Measurements from ENCODE around the gene VPS26C.
"Not testable (repeated sequence)": the region's sequence is repeated elsewhere in the genome, so short reads cannot be mapped to it uniquely, and the experiment has no call there.

VPS26C gene

GRCh38 chr21:37227071-37228002, 39.8 kb downstream of the VPS26C start:
- DNase-seq: no peak

DNA sequence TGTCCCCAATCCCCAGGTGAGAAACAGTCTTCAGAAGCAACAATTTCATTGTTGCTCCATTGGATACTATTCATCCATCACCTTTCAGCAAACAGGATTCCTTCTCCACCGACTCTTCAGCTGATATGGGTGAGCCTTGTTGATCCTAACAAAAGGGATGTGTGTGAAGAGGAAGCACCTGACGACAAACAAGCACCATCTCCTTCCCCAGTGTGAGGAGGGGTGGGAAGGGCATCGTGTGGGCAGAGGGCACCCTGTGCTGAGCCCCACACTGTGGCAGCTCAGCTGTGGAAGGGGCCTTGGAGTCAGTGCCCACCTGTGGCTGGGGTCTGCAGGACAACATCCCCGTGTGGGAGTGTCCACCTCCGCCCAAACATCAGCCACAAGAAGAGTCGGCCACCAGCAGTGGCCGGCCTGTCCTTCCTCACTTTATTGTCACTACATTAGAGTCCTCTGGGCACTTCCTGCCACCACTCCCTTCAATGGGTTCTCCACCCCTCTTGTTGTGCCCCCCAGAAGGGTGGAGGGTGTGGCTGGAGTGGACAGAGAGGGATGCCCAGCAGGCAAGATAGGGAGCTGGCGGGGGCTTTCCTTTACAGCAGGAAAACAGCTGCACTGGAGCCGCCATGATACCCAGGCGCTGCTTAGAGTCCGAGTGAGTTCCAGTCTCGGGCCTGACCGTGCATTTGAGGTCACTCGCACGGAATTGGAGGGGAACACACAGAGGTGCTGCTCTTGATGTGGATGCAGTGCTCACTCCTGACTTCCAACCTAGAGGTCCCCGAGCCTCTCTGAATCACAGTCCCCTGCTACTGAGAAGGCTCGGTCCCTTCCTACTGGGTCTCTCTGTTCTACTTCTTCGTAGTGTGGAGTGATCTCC, 40.9 kb downstream of the VPS26C start:
- no peak for DNase-seq

DNA sequence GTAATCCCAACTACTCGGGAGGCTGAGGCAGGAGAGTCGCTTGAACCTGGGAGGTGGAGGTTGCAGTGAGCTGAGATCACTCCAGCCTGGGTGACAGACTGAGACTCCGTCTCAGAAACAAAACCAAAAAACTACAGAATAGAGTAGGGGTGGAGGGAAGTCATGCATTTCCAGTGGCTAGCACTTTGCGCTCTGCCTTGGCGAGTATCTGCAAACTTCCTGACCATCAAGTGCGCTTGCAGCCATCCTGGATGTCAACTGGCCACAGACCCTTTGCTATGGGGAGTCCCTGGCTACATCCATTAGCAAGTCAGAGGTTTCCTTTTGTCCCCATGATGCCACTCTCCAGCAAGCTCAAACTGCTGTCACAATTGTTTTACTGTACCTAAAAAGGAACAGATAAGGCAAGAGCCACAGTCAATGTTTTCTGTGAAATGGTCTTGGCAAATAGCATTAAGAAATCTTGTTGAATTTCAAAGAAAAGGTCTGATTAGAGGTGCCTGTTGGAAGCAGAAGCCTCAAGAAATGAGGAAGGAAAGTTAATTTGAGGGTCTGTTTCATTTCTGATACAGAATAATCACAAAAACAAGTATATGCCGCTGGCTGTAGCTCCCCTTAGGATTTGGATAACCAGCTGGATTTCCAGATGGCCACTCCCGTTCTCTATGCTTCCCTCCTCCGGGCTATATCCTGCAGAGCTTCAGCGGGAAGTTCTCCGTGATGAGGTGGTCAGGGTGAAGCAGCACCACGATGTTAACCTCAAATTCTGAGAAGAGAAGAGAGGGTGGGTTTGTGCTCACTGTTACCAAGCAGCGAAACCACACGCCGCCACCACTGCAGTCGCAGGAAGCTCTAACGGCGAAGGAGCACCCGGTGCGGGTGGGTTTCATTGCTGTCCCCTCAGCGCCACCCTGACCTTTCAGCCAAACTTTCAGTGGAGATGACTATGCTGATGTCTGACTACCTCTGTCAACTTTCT, 42.0 kb downstream of the VPS26C start:
- DNase-seq: no peak

GRCh38 chr21:37223804-37224345, 43.3 kb downstream of the VPS26C start:
- DNase-seq: no peak

DNA sequence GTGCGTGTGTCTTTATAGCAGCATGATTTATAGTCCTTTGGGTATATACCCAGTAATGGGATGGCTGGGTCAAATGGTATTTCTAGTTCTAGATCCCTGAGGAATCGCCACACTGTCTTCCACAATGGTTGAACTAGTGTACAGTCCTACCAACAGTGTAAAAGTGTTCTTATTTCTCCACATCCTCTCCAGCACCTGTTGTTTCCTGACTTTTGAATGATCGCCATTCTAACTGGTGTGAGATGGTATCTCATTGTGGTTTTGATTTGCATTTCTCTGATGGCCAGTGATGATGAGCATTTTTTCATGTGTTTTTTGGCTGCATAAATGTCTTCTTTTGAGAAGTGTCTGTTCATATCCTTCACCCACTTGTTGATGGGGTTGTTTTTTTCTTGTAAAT, 44.9 kb downstream of the VPS26C start:
- DNase-seq: not testable (repeated sequence)

GRCh38 chr21:37220981-37221664, 46.0 kb downstream of the VPS26C start:
- DNase-seq: peak; percentile 64

GRCh38 chr21:37220433-37220980, 46.6 kb downstream of the VPS26C start:
- no peak for DNase-seq

GRCh38 chr21:37219761-37220432, 47.2 kb downstream of the VPS26C start:
- no peak for DNase-seq

DNA sequence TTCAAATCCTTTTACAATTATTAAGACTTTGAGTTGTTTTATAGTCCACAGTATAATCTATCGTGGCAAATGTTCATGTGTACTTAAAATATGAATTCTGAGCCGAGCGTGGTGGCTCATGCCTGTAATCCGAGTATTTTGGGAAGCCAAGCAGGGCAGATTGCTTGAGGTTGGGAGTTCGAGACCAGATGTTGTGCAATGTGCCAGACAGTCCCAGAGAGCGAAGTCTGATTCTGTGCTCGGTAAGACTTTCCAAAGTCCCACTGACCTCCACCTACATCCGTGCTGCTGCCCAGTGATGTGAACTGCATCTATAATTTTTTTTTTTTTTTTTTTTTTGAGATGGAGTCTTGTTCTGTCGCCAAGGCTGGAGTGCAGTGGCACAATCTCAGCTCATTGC, 52.2 kb downstream of the VPS26C start:
- no peak for DNase-seq

GRCh38 chr21:37210799-37211198, 56.3 kb downstream of the VPS26C start:
- no peak for DNase-seq

DNA sequence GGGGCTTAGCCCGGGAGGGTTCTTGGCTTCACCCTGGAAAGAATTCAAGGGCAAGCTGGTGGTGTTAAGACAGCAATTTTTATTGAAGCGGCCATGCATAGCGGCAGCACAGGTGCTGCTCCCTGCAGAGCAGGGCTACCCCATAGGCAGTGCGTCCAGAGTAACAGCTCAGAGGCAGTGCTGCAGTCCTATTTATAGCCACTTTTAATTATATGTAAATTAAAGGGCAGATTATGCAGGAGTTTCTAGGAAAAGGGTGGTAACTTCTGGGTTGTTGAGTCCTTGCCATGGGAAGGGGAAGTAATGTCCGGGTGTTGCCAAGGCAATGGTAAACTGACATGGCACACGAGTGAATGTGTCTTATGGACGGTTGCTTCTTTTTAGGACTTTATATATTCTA, 57.0 kb downstream of the VPS26C start:
- no peak for DNase-seq

DNA sequence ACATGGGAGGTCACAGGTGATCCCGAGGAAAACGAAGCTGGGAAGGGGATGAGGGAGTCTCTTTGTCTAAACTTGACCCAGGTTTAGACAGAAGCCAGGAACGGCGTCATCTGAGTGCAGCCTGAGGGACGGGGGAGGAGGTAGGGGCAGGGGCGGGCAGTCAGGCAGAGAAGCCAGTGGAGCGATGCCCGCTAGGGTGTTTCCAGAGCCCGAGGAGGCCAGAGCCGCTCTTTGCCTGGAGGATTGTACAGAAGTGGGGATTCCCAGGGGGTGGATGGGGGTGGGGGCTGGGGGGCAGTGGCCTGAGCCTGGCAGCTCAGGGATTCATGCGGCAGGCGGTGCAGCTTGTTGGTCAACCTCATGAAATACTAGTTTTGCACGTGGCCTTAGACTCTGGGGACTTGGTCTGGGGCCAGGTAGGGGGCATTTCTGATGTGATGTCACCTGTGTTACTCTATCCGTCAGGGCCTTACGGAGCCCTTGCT, 58.4 kb downstream of the VPS26C start:
- no peak for DNase-seq

DNA sequence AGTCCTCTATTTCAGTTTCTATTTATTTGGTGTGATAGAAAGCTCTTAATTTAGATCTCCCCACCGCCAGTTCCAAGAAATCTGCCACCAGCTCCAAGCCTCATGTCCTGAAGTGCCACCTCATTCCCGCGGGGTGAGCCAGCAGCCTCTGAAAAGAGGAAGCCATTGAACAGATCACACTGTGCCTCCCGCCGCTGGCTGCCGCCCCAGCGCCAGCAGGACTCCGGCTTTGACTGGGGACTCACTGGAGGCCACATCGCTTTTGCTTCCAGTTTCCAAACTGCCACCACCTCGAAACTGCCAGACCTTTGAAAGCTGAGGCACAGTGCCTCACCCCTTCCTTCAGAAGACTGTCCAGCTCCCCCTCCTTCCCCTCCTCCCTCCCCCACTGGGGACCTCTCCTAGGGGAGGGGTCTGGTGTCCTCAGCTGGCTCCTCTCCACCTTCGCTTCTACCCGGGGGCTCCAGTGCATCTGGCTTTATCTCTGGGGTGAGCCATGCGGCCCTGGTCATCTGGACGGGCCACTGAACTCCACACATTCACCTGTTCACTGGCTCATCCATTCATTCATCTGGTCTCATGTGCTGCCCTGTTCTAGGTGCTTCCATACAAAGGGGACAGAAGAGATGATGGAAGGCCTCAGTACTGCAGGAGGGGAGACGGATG, 58.9 kb downstream of the VPS26C start:
- no peak for DNase-seq

DNA sequence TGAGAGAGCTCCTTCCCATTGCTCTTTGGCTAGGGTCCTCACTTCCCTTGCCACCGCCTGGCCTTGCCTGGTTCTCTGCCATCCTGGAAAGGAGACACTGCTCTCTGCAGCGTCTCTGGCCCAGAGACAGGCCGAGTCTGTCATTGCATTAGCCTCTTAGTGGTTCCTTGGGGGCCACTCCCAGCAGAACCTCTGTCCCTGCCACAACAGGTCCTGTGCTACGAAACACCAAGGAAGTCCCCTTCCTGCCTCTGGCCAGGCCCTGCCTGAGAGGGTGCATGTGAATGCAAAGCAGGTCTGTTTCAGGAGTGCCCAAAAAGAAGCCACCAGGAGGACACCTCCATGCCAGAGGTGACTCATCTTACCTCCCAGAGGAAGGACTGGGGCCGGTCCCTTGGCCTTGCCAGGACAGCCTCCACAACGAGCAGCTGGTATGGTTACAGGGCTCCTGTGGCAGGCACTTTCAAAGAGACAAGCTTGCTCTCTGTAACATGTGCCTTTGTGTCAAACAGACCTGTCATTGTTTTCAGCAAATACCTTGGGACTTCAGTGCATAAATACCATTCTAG, 59.6 kb downstream of the VPS26C start:
- no peak for DNase-seq

- DNase-seq: no peak
Observed at GRCh38 chr21:37206496-37206895, 60.6 kb downstream of the VPS26C start.

DNA sequence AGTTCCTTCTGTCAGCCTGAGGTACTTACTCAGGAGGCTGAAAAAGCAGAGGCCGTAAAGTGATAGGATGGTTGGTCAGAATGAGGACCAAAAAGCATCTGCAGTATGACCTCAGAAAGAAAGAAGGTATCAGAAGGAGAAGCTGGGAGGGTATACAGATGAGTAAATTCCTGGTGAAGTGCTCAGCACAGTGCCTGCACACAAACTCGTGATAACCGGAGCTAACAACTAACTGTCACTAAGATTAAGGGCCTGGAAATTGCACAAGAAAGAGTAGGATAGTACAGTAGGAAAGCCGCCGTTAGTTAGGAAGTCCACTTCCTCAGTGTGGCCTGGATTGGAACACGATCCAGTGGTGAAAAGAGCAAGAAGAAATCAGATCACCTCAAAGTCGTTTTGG, 62.6 kb downstream of the VPS26C start:
- no peak for DNase-seq

DNA sequence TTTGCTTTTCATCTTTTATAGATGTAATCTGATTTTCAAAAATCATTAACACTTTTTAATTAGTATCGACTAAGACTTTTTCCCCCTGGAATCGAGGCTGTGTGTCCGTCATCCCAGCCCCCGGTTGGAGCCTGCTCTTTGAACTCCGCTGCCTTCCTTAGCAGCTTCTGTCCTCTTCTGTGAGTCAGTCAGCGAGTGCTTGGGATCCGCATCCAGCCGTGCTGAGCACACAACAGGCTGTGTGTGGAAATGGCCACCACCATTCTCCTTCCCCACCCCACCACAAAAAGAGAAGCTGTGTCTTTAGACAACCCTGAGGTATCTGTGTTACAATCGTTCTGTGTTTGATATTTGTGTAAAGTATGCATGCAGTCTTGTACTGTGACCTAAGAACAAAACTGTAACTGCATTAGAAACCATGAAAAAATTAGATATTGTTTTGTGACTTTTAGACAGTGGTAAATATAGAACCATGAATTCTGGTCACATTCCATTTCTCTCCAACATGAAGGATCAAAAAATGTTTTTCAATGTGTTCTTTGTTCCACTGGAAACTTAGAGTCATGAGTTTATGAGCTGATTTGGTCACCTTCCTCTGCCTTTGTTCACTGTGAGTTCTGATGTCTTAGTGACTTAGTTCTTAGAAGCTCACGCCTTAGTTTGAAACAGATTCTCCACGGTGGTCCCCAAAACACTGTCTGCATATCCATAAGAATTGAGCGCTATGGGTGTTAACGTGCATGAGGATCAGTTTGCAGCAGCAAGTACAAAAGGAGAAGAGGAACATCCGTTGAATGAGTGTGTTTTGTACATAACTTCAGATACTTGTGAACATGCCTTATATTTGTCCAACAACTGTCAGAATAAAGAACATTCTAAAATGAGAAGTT, 64.7 kb downstream of the VPS26C start:
- no peak for DNase-seq

GRCh38 chr21:37200641-37201480, 66.3 kb downstream of the VPS26C start:
- no peak for DNase-seq

All from NCI-H446 treated with DMSO at 0.1 percent for 48 hours (cell line).